IPS-20b (cell line): Measurements from ENCODE around the gene GREM1.

Source experiments
- H3K27ac ChIP-seq: one replicate; pipeline ENCODE4 v1.5.1; 2013; ENCODE audit warnings: low read length
- H3K27me3 ChIP-seq: 2 replicates; pipeline ENCODE4 v1.6.1; 2013; ENCODE audit warnings: mild to moderate bottlenecking, low read length, inconsistent platforms; ENCODE audit not compliant: insufficient read depth
- H3K36me3 ChIP-seq: 2 replicates; pipeline ENCODE4 v1.6.1; 2013; ENCODE audit warnings: low read depth, mild to moderate bottlenecking, inconsistent platforms, low read length, moderate library complexity; ENCODE audit not compliant: insufficient read depth
- H3K4me1 ChIP-seq: 2 replicates; pipeline ENCODE4 v1.6.1; 2013; ENCODE audit warnings: mild to moderate bottlenecking, control low read depth, inconsistent platforms, low read length, moderate library complexity; ENCODE audit not compliant: insufficient read depth
- H3K4me3 ChIP-seq: 2 replicates; pipeline ENCODE4 v1.5.1; 2013; ENCODE audit warnings: mild to moderate bottlenecking, low read length, inconsistent platforms
- H3K9ac ChIP-seq: 2 replicates; pipeline ENCODE4 v1.6.1; 2013; ENCODE audit warnings: low read depth, mild to moderate bottlenecking, inconsistent platforms, low read length, moderate library complexity
- H3K9me3 ChIP-seq: 2 replicates; pipeline ENCODE4 v1.6.1; 2013; ENCODE audit warnings: mild to moderate bottlenecking, low read depth, low read length, inconsistent platforms; ENCODE audit not compliant: insufficient read depth

GREM1 gene

GRCh38 chr15:32717426-32718226, at the start of gene GREM1:
GREM1 (plus strand) TSS chr15:32718004; CDS start chr15:32730691, 12,687 bp downstream.
- Histone ChIP-seq H3K27me3 (peaks cover 93% of the 10 kb centered on the region), H3K36me3 (no peaks in the 10 kb centered on the region), H3K27ac (no peak within 1 kb of the TSS), H3K9ac (no peak within 1 kb of the TSS), H3K9me3 (no peaks in the 10 kb centered on the region), H3K4me1 (peaks cover 8% of the 10 kb centered on the region; the same call in 1 of the 2 replicates), H3K4me3 (peak within 1 kb of the TSS; percentile 67)

DNA sequence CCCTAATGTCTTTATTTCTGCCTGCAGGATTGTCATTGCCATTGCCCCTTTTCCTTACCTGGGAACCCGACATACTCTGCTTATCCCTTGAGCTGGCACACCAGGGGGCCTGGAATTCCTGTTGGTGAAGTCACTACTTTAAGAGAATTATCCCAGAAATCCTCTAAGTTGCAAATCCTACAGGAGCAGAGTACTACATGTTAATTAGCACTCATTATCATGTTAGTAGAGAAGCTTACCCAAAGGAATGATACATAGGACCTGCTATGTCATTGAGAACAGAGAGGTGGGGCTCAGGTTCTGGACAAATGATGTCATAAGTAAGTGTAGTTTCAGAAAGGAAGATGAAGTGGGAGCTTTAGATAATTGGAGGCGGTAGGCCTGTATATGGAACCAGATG, 48.9 kb upstream of the GREM1 start:
- Histone ChIP-seq H3K4me3 (no peak overlapping the region), H3K27ac (no peak overlapping the region), H3K27me3 (no peaks in the 10 kb centered on the region), H3K9ac (no peak overlapping the region), H3K4me1 (peaks cover 26% of the 10 kb centered on the region), H3K9me3 (no peaks in the 10 kb centered on the region), H3K36me3 (no peaks in the 10 kb centered on the region)

DNA sequence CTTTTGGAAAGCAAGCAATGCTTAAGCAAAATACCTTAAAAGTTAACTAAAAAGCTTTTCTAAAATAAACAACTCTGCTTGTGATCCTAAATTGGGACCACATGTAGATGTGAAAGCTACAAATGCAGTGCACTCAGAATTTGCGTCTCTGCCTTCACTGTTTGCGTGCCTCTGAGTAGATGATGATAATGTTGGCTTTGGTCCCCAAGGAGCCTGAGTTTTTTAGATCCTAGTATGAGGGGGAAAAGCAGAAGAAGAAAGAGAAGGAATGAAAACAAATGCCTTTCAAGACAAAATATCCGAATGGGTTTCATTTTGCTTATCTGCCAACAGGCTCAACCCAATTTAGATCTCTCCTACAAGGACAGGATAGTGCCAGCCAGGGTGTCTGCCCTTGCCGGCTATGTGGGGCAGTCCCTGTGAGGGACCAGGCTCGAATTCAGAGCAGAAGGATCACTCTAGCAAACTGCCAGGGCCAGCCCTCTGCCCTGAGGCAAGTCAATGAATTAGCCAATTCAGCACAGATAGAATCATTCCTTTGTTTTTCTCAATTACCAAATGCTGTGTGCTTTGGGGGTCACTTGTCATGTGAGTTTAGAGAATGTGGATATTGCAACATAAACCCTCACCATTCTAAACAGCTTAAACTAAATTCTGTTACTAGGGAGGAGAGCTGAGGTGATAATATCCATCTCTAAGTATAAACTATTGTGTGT, 47.8 kb upstream of the GREM1 start:
- no peaks in the 10 kb centered on the region for H3K27me3 ChIP-seq
- H3K9me3 ChIP-seq = no peaks in the 10 kb centered on the region
- no peak overlapping the region for H3K4me3 ChIP-seq
- H3K36me3 ChIP-seq = no peaks in the 10 kb centered on the region
- H3K9ac ChIP-seq = peak overlapping the region; percentile 18; the same call in 1 of the 2 replicates
- H3K27ac ChIP-seq = no peak overlapping the region
- H3K4me1 ChIP-seq = peaks cover 26% of the 10 kb centered on the region

DNA sequence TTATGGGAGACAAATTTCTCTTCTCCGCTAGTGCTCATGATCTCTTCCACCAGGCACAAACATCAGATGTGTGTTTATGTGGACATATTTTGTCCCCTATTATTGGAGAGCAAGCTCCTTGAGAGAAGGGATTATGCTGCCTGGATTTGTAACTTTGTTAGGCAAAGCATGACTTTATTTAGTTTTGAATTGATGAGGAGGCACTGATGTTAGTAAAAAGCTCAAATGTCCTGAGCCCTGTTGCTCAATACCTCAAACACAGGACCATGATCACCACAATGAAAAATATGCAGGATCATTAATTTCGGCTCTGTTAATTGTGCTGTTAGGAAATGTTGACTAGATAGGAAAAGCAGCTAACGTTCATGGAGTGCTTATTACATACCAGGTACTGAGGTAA, 47.2 kb upstream of the GREM1 start:
- no peak overlapping the region for H3K4me3 ChIP-seq
- peaks cover 26% of the 10 kb centered on the region for H3K4me1 ChIP-seq
- no peak overlapping the region for H3K9ac ChIP-seq
- no peaks in the 10 kb centered on the region for H3K9me3 ChIP-seq
- H3K36me3 ChIP-seq = no peaks in the 10 kb centered on the region
- no peaks in the 10 kb centered on the region for H3K27me3 ChIP-seq
- no peak overlapping the region for H3K27ac ChIP-seq

GRCh38 chr15:32671339-32672325, 46.2 kb upstream of the GREM1 start:
- no peaks in the 10 kb centered on the region for H3K27me3 ChIP-seq
- no peaks in the 10 kb centered on the region for H3K9me3 ChIP-seq
- no peaks in the 10 kb centered on the region for H3K36me3 ChIP-seq
- H3K27ac ChIP-seq = no peak overlapping the region
- peaks cover 26% of the 10 kb centered on the region for H3K4me1 ChIP-seq
- H3K4me3 ChIP-seq = no peak overlapping the region
- H3K9ac ChIP-seq = no peak overlapping the region

DNA sequence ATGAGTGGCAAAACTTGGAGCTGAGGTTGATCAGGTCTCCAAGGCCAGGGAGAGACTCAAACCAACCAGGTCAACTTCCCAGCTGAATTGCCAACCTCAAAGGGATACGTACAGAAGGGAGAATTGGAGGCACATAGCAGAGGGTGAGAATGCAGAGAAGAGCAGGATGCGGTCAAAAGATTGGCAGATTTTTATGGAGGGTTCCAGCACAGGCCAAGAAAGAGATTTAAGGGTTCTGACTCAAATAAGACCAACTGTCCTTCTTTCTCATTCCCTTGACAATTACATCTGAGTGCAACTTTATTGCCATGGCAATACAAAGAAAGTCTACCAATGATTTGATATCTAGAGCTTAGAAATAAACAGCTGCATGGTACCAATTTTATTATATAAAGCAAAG, 43.1 kb upstream of the GREM1 start:
- Histone ChIP-seq H3K9me3 (no peaks in the 10 kb centered on the region), H3K4me3 (no peak overlapping the region), H3K4me1 (peaks cover 20% of the 10 kb centered on the region; the same call in 1 of the 2 replicates), H3K36me3 (no peaks in the 10 kb centered on the region), H3K27ac (no peak overlapping the region), H3K27me3 (no peaks in the 10 kb centered on the region), H3K9ac (no peak overlapping the region)

DNA sequence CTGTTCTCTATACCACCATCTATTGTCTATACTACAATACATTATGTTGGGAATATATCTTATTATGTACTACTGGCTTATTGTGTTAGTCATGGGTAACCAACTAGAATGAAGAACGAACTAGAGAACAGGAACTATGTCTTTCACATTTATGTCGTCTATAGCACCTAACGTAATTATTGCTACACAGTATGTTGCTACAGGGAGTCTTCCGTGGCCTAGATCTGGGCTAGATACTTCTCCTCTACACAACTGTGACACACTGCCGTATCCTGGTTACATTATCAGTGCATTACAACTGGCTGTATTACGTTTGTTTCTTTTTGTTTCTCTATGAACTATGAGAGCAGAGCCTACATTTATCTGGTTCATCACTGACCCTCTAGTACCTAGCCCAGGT, 42.3 kb upstream of the GREM1 start:
- peaks cover 13% of the 10 kb centered on the region; the same call in 1 of the 2 replicates for H3K4me1 ChIP-seq
- no peak overlapping the region for H3K9ac ChIP-seq
- H3K4me3 ChIP-seq = no peak overlapping the region
- no peaks in the 10 kb centered on the region for H3K36me3 ChIP-seq
- no peak overlapping the region for H3K27ac ChIP-seq
- no peaks in the 10 kb centered on the region for H3K27me3 ChIP-seq
- H3K9me3 ChIP-seq = no peaks in the 10 kb centered on the region

DNA sequence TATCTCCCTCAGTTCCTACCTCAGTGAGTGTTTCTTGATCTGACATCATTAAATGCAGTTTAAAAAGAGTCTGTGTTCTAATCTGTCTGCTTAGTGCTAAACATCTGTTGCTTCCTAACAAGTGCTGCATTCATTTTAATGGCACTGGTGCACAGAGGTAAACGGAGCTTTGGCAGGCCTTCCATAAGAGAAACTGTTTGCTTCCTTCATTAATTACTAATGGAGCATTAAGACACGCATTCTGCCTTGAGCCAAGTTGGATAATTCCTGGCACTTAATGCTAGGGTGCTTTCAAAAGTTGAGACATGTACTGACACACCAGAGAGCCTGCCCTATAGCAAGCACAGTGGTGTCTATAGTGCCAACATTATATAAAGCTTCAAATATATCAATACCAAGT, 41.6 kb upstream of the GREM1 start:
- Histone ChIP-seq H3K9me3 (no peaks in the 10 kb centered on the region), H3K27ac (no peak overlapping the region), H3K4me3 (no peak overlapping the region), H3K27me3 (no peaks in the 10 kb centered on the region), H3K4me1 (peaks cover 6% of the 10 kb centered on the region; the same call in 1 of the 2 replicates), H3K36me3 (no peaks in the 10 kb centered on the region), H3K9ac (no peak overlapping the region)

DNA sequence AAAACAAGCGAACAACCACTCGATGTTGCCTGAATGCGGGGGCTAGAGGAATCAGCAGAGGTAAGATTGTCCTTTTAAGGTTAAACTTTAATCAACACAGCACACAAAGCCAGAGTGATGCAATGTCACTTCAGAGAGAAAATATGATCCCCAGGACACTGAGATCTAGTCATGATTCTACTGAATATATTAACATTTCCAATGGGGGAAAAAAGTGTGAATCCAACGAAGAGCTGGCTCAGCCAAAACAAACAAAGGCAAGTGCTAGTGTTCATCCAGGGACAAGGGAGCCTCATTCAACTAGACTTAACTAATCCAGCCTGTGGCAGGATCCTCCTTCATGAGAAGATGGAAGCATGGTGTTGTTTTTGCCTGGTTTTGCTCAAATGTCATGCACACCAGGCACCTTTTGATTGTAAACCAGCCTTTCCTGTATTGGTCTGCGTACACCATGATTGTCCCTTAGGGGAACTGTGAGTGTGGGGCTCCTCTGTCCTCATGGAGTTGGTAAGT, 40.5 kb upstream of the GREM1 start:
- Histone ChIP-seq H3K9me3 (no peaks in the 10 kb centered on the region), H3K36me3 (no peaks in the 10 kb centered on the region), H3K9ac (no peak overlapping the region), H3K27me3 (no peaks in the 10 kb centered on the region), H3K27ac (no peak overlapping the region), H3K4me1 (peaks cover 6% of the 10 kb centered on the region; the same call in 1 of the 2 replicates), H3K4me3 (no peak overlapping the region)

DNA sequence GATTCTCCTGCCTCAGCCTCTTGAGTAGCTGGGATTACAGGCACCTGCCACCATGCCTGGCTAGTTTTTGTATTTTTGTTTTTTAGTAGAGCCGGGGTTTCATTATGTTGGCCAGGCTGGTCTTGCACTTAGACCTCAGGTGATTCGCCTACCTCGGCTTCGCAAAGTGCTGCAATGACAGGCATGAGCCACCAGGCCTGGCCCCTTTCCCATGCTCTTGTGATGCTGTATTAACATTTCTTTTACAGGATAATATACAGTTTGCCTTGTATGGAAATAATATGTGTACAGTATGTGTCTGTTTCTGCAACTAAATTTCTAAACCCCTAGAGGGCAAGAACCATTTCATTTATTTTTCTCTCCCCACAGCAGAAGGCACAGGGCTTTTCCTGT, 38.5 kb upstream of the GREM1 start:
- Histone ChIP-seq H3K36me3 (no peaks in the 10 kb centered on the region), H3K9ac (no peak overlapping the region), H3K27me3 (no peaks in the 10 kb centered on the region), H3K4me3 (no peak overlapping the region), H3K27ac (no peak overlapping the region), H3K9me3 (no peaks in the 10 kb centered on the region), H3K4me1 (peaks cover 6% of the 10 kb centered on the region; the same call in 1 of the 2 replicates)

- Histone ChIP-seq H3K9me3 (no peaks in the 10 kb centered on the region; the same call in 1 of the 2 replicates), H3K4me1 (peaks cover 3% of the 10 kb centered on the region; the same call in 1 of the 2 replicates), H3K27me3 (no peaks in the 10 kb centered on the region), H3K9ac (no peak overlapping the region), H3K27ac (no peak overlapping the region), H3K4me3 (no peak overlapping the region), H3K36me3 (no peaks in the 10 kb centered on the region)
Observed at GRCh38 chr15:32682569-32682968, 35.2 kb upstream of the GREM1 start.
